Measurements from ENCODE around the gene ARMC9.

ARMC9 gene

GRCh38 chr2:231359441-231359840 lies 161.0 kb downstream of the ARMC9 start:
- Histone ChIP-seq H2BK12ac (ENCODE audit: low read length) (no peak overlapping the region), H3K9me3 (replicated peaks in 1 of 2; ENCODE audit: control insufficient read depth in 2 of 2, insufficient read depth in 1 of 2, low read depth in 1 of 2, low read length in 2 of 2) (no peaks in the 10 kb centered on the region), H3K27me3 (ENCODE audit: control insufficient read depth in 3 of 3, insufficient read depth in 3 of 3, low read depth in 1 of 3, low read length in 3 of 3) (no peaks in the 10 kb centered on the region), H2BK15ac (ENCODE audit: low read length) (no peak overlapping the region), H2AK5ac (ENCODE audit: low read depth, low read length) (no peak overlapping the region), H3K4me2 (ENCODE audit: insufficient read depth, low read length, poor library complexity, severe bottlenecking) (no peak overlapping the region), H3K23ac (ENCODE audit: low read depth, low read length, poor library complexity) (no peak overlapping the region), H3K4ac (ENCODE audit: low read length) (no peak overlapping the region), H3K14ac (ENCODE audit: low read length) (no peak overlapping the region), H3K18ac (ENCODE audit: low read length) (no peak overlapping the region), H3K79me1 (ENCODE audit: low read depth, low read length) (no peaks in the 10 kb centered on the region), H2BK120ac (ENCODE audit: low read depth, low read length) (no peak overlapping the region), H3K36me3 (replicated peaks in 1 of 2; ENCODE audit: control insufficient read depth in 2 of 2, insufficient read depth in 2 of 2, low read length in 2 of 2) (peaks cover 11% of the 10 kb centered on the region in 2 donors), H3K9ac (ENCODE audit: low read depth, low read length, poor library complexity) (no peak overlapping the region), H4K91ac (ENCODE audit: low read depth, low read length, poor library complexity) (no peak overlapping the region), H3K4me3 (ENCODE audit: low read length in 2 of 2) (no peak overlapping the region), H2BK5ac (ENCODE audit: low read length) (no peak overlapping the region), H4K8ac (ENCODE audit: low read depth, low read length) (no peak overlapping the region), H2AFZ (ENCODE audit: low read length) (no peak overlapping the region), H3K4me1 (ENCODE audit: control insufficient read depth in 2 of 2, insufficient read depth in 1 of 2, low read depth in 1 of 2, low read length in 2 of 2) (peaks cover 4 to 9% of the 10 kb centered on the region in 2 donors), H3K27ac (replicated peaks; ENCODE audit: low read length) (no peak overlapping the region)
- WGBS, 2 donors (ENCODE audit: extremely low coverage in 2 of 2, insufficient read length in 2 of 2, insufficient replicate concordance in 1 of 2): no CpG with 5 or more reads among the region's 10 CpGs
- no peak for DNase-seq (ENCODE audit: low spot score)

- H3K9ac ChIP-seq (ENCODE audit: low read depth, low read length, poor library complexity): no peak overlapping the region
- no peak for DNase-seq (ENCODE audit: low spot score)
- H3K36me3 ChIP-seq (replicated peaks in 1 of 2; ENCODE audit: control insufficient read depth in 2 of 2, insufficient read depth in 2 of 2, low read length in 2 of 2): peaks cover 11% of the 10 kb centered on the region in 2 donors
- no CpG with 5 or more reads among the region's 11 CpGs for WGBS, 2 donors (ENCODE audit: extremely low coverage in 2 of 2, insufficient read length in 2 of 2, insufficient replicate concordance in 1 of 2)
- H3K27ac ChIP-seq (replicated peaks; ENCODE audit: low read length): no peak overlapping the region
- H2BK120ac ChIP-seq (ENCODE audit: low read depth, low read length): no peak overlapping the region
- peaks cover 8 to 12% of the 10 kb centered on the region in 2 donors for H3K4me1 ChIP-seq (ENCODE audit: control insufficient read depth in 2 of 2, insufficient read depth in 1 of 2, low read depth in 1 of 2, low read length in 2 of 2)
- no peaks in the 10 kb centered on the region for H3K9me3 ChIP-seq (replicated peaks in 1 of 2; ENCODE audit: control insufficient read depth in 2 of 2, insufficient read depth in 1 of 2, low read depth in 1 of 2, low read length in 2 of 2)
- H3K18ac ChIP-seq (ENCODE audit: low read length): peak overlapping the region; percentile 67
- H4K8ac ChIP-seq (ENCODE audit: low read depth, low read length): no peak overlapping the region
- H3K14ac ChIP-seq (ENCODE audit: low read length): no peak overlapping the region
- no peaks in the 10 kb centered on the region for H3K79me1 ChIP-seq (ENCODE audit: low read depth, low read length)
- no peak overlapping the region for H2BK5ac ChIP-seq (ENCODE audit: low read length)
- peak overlapping the region; percentile 50 for H3K23ac ChIP-seq (ENCODE audit: low read depth, low read length, poor library complexity)
- no peak overlapping the region for H3K4ac ChIP-seq (ENCODE audit: low read length)
- H2AK5ac ChIP-seq (ENCODE audit: low read depth, low read length): no peak overlapping the region
- no peak overlapping the region for H3K4me2 ChIP-seq (ENCODE audit: insufficient read depth, low read length, poor library complexity, severe bottlenecking)
- H3K27me3 ChIP-seq (ENCODE audit: control insufficient read depth in 3 of 3, insufficient read depth in 3 of 3, low read depth in 1 of 3, low read length in 3 of 3): no peaks in the 10 kb centered on the region
- H3K4me3 ChIP-seq (ENCODE audit: low read length in 2 of 2): no peak overlapping the region
- no peak overlapping the region for H2AFZ ChIP-seq (ENCODE audit: low read length)
- no peak overlapping the region for H4K91ac ChIP-seq (ENCODE audit: low read depth, low read length, poor library complexity)
- H2BK15ac ChIP-seq (ENCODE audit: low read length): no peak overlapping the region
- no peak overlapping the region for H2BK12ac ChIP-seq (ENCODE audit: low read length)
These were observed 161.5 kb downstream of the ARMC9 start for GRCh38 chr2:231359948-231360347.

- Histone ChIP-seq H4K91ac (ENCODE audit: low read depth, low read length, poor library complexity) (no peak overlapping the region), H3K4ac (ENCODE audit: low read length) (no peak overlapping the region), H2AK5ac (ENCODE audit: low read depth, low read length) (no peak overlapping the region), H3K18ac (ENCODE audit: low read length) (no peak overlapping the region), H3K4me1 (ENCODE audit: control insufficient read depth in 2 of 2, insufficient read depth in 1 of 2, low read depth in 1 of 2, low read length in 2 of 2) (peaks cover 10 to 16% of the 10 kb centered on the region in 2 donors), H3K27me3 (ENCODE audit: control insufficient read depth in 3 of 3, insufficient read depth in 3 of 3, low read depth in 1 of 3, low read length in 3 of 3) (no peaks in the 10 kb centered on the region), H2BK120ac (ENCODE audit: low read depth, low read length) (no peak overlapping the region), H3K14ac (ENCODE audit: low read length) (peak overlapping the region; percentile 2), H2BK12ac (ENCODE audit: low read length) (no peak overlapping the region), H3K23ac (ENCODE audit: low read depth, low read length, poor library complexity) (no peak overlapping the region), H2AFZ (ENCODE audit: low read length) (no peak overlapping the region), H4K8ac (ENCODE audit: low read depth, low read length) (no peak overlapping the region), H3K27ac (replicated peaks; ENCODE audit: low read length) (no peak overlapping the region), H3K9ac (ENCODE audit: low read depth, low read length, poor library complexity) (no peak overlapping the region), H2BK15ac (ENCODE audit: low read length) (no peak overlapping the region), H2BK5ac (ENCODE audit: low read length) (peak overlapping the region; percentile 31), H3K4me3 (ENCODE audit: low read length in 2 of 2) (no peak overlapping the region), H3K36me3 (replicated peaks in 1 of 2; ENCODE audit: control insufficient read depth in 2 of 2, insufficient read depth in 2 of 2, low read length in 2 of 2) (peaks cover 11% of the 10 kb centered on the region in 2 donors), H3K79me1 (ENCODE audit: low read depth, low read length) (no peaks in the 10 kb centered on the region), H3K9me3 (replicated peaks in 1 of 2; ENCODE audit: control insufficient read depth in 2 of 2, insufficient read depth in 1 of 2, low read depth in 1 of 2, low read length in 2 of 2) (no peaks in the 10 kb centered on the region), H3K4me2 (ENCODE audit: insufficient read depth, low read length, poor library complexity, severe bottlenecking) (no peak overlapping the region)
- WGBS, 2 donors (ENCODE audit: extremely low coverage in 2 of 2, insufficient read length in 2 of 2, insufficient replicate concordance in 1 of 2): no CpG with 5 or more reads among the region's 11 CpGs
- no peak for DNase-seq (ENCODE audit: low spot score)
These were observed 162.0 kb downstream of the ARMC9 start for GRCh38 chr2:231360401-231360800.

- Histone ChIP-seq H3K27ac (replicated peaks; ENCODE audit: low read length) (no peak overlapping the region), H2BK12ac (ENCODE audit: low read length) (no peak overlapping the region), H4K8ac (ENCODE audit: low read depth, low read length) (no peak overlapping the region), H3K14ac (ENCODE audit: low read length) (peak overlapping the region; percentile 2), H3K23ac (ENCODE audit: low read depth, low read length, poor library complexity) (no peak overlapping the region), H3K9me3 (replicated peaks in 1 of 2; ENCODE audit: control insufficient read depth in 2 of 2, insufficient read depth in 1 of 2, low read depth in 1 of 2, low read length in 2 of 2) (no peaks in the 10 kb centered on the region), H3K79me1 (ENCODE audit: low read depth, low read length) (no peaks in the 10 kb centered on the region), H2BK15ac (ENCODE audit: low read length) (no peak overlapping the region), H2AFZ (ENCODE audit: low read length) (no peak overlapping the region), H2AK5ac (ENCODE audit: low read depth, low read length) (no peak overlapping the region), H3K9ac (ENCODE audit: low read depth, low read length, poor library complexity) (no peak overlapping the region), H3K4me3 (ENCODE audit: low read length in 2 of 2) (no peak overlapping the region), H4K91ac (ENCODE audit: low read depth, low read length, poor library complexity) (no peak overlapping the region), H3K36me3 (replicated peaks in 1 of 2; ENCODE audit: control insufficient read depth in 2 of 2, insufficient read depth in 2 of 2, low read length in 2 of 2) (peaks cover 11% of the 10 kb centered on the region in 2 donors), H3K4me2 (ENCODE audit: insufficient read depth, low read length, poor library complexity, severe bottlenecking) (no peak overlapping the region), H3K27me3 (ENCODE audit: control insufficient read depth in 3 of 3, insufficient read depth in 3 of 3, low read depth in 1 of 3, low read length in 3 of 3) (no peaks in the 10 kb centered on the region), H2BK5ac (ENCODE audit: low read length) (peak overlapping the region; percentile 31), H2BK120ac (ENCODE audit: low read depth, low read length) (no peak overlapping the region), H3K4me1 (ENCODE audit: control insufficient read depth in 2 of 2, insufficient read depth in 1 of 2, low read depth in 1 of 2, low read length in 2 of 2) (peaks cover 7 to 14% of the 10 kb centered on the region in 2 donors), H3K4ac (ENCODE audit: low read length) (no peak overlapping the region), H3K18ac (ENCODE audit: low read length) (peak overlapping the region; percentile 52)
- WGBS, 2 donors (ENCODE audit: extremely low coverage in 2 of 2, insufficient read length in 2 of 2, insufficient replicate concordance in 1 of 2): no CpG with 5 or more reads among the region's 13 CpGs
- DNase-seq (ENCODE audit: low spot score): no peak
These were observed 162.5 kb downstream of the ARMC9 start for GRCh38 chr2:231360881-231361371.
